ENCODE data around the gene CHMP6.

The CHMP6 gene

GRCh38 chr17:80995131-80995530, 3.5 kb downstream of the CHMP6 start:
- no peak for DNase-seq

GRCh38 chr17:80996422-80997305, 5.0 kb downstream of the CHMP6 start:
- no peak for DNase-seq

GRCh38 chr17:80997424-80998117, 5.9 kb downstream of the CHMP6 start:
- no peak for DNase-seq

GRCh38 chr17:80998118-80998747, 6.6 kb downstream of the CHMP6 start:
- DNase-seq: no peak

- no peak for DNase-seq
Observed at GRCh38 chr17:80998748-80999535, 7.3 kb downstream of the CHMP6 start.

- no peak for DNase-seq
Observed at GRCh38 chr17:80999536-81000333, 8.1 kb downstream of the CHMP6 start.

- DNase-seq: no peak
Observed at GRCh38 chr17:81000334-81000630, 8.6 kb downstream of the CHMP6 start.

GRCh38 chr17:81000631-81001357, 9.2 kb downstream of the CHMP6 start:
- no peak for DNase-seq

GRCh38 chr17:81002013-81002384, 10.4 kb downstream of the CHMP6 start:
- DNase-seq: no peak

- no peak for DNase-seq
Observed at GRCh38 chr17:81002409-81003361, 11.0 kb downstream of the CHMP6 start.

GRCh38 chr17:81003711-81004475, 12.3 kb downstream of the CHMP6 start:
- DNase-seq: no peak

GRCh38 chr17:81006891-81007290, 15.2 kb downstream of the CHMP6 start:
- no peak for DNase-seq

- DNase-seq: no peak
Observed at GRCh38 chr17:81008140-81008539, 16.5 kb downstream of the CHMP6 start.

- no peak for DNase-seq
Observed at GRCh38 chr17:81009136-81009535, 17.5 kb downstream of the CHMP6 start.

GRCh38 chr17:81010935-81011334, 19.3 kb downstream of the CHMP6 start:
- DNase-seq: no peak

- no peak for DNase-seq
Observed at GRCh38 chr17:81011951-81012350, 20.3 kb downstream of the CHMP6 start.

- no peak for DNase-seq
Observed at GRCh38 chr17:81012574-81013447, 21.2 kb downstream of the CHMP6 start.

- no peak for DNase-seq
Observed at GRCh38 chr17:81013642-81014041, 22.0 kb downstream of the CHMP6 start.

GRCh38 chr17:81015136-81015535, 23.5 kb downstream of the CHMP6 start:
- DNase-seq: no peak

Data from activated T-cell treated with anti-CD3 and anti-CD28 coated beads, Interleukin-2, amount 50 U/mL, for 48 hours (primary cell).